Measurements from ENCODE around the gene ITGB8.

- TF ChIP-seq POLR2A (IDR thresholded peaks at IDR 0.05) = no peak
- TF ChIP-seq, protein P1, sequence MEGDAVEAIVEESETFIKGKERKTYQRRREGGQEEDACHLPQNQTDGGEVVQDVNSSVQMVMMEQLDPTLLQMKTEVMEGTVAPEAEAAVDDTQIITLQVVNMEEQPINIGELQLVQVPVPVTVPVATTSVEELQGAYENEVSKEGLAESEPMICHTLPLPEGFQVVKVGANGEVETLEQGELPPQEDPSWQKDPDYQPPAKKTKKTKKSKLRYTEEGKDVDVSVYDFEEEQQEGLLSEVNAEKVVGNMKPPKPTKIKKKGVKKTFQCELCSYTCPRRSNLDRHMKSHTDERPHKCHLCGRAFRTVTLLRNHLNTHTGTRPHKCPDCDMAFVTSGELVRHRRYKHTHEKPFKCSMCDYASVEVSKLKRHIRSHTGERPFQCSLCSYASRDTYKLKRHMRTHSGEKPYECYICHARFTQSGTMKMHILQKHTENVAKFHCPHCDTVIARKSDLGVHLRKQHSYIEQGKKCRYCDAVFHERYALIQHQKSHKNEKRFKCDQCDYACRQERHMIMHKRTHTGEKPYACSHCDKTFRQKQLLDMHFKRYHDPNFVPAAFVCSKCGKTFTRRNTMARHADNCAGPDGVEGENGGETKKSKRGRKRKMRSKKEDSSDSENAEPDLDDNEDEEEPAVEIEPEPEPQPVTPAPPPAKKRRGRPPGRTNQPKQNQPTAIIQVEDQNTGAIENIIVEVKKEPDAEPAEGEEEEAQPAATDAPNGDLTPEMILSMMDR (IDR thresholded peaks at IDR 0.05) = no peak
These were observed 80.7 kb downstream of the ITGB8 start for GRCh38 chr7:20411372-20411771.

All from ovary (tissue), 3 donors.